AG08395 (cell line): ENCODE measurements around the gene C9orf43.
"Not testable (repeated sequence)": the region's sequence is repeated elsewhere in the genome, so short reads cannot be mapped to it uniquely, and the experiment has no call there.

Experiments
- DNase-seq: peaks from one replicate; pipeline ENCODE4 v3.0.0; 2012; ENCODE audit warnings: mixed read lengths, low spot score

Gene C9orf43

GRCh38 chr9:113421726-113422125 lies 11.2 kb downstream of the C9orf43 start:
- no peak for DNase-seq

GRCh38 chr9:113425072-113425471 lies 14.5 kb downstream of the C9orf43 start:
- no peak for DNase-seq

- no peak for DNase-seq
Observed at GRCh38 chr9:113426701-113427100, 16.2 kb downstream of the C9orf43 start.

- DNase-seq: peak; percentile 32
Observed at GRCh38 chr9:113427629-113428028, 17.1 kb downstream of the C9orf43 start.

- no peak for DNase-seq
Observed at GRCh38 chr9:113428062-113428615, 17.6 kb downstream of the C9orf43 start.

GRCh38 chr9:113431191-113431590 lies 20.6 kb downstream of the C9orf43 start:
- DNase-seq: no peak

GRCh38 chr9:113436728-113437515 lies 26.4 kb downstream of the C9orf43 start:
- peak; percentile 20 for DNase-seq

- DNase-seq: not testable (repeated sequence)
Observed at GRCh38 chr9:113437716-113438115, 27.2 kb downstream of the C9orf43 start.

- DNase-seq: no peak
Observed at GRCh38 chr9:113444736-113445135, 34.2 kb downstream of the C9orf43 start.

GRCh38 chr9:113446323-113446740 lies 35.8 kb downstream of the C9orf43 start:
- DNase-seq: peak; percentile 74

GRCh38 chr9:113449376-113449775 lies 38.8 kb downstream of the C9orf43 start:
- DNase-seq: no peak

- DNase-seq: no peak
Observed at GRCh38 chr9:113452113-113452605, 41.6 kb downstream of the C9orf43 start.

- peak; percentile 86 for DNase-seq
Observed at GRCh38 chr9:113454914-113455761, 44.6 kb downstream of the C9orf43 start.

- DNase-seq: peak; percentile 45
Observed at GRCh38 chr9:113456235-113456634, 45.7 kb downstream of the C9orf43 start.

GRCh38 chr9:113461285-113461684 lies 50.7 kb downstream of the C9orf43 start:
- no peak for DNase-seq

GRCh38 chr9:113461943-113462342 lies 51.4 kb downstream of the C9orf43 start:
- DNase-seq: no peak

GRCh38 chr9:113462781-113463286 lies 52.3 kb downstream of the C9orf43 start:
- peak; percentile 10 for DNase-seq

- DNase-seq: no peak
Observed at GRCh38 chr9:113463418-113464285, 53.1 kb downstream of the C9orf43 start, which contains the start of gene RGS3. RGS3 (plus strand) TSS chr9:113463727; CDS start chr9:113463803, 76 bp downstream.

GRCh38 chr9:113464286-113464660 lies 53.7 kb downstream of the C9orf43 start:
- DNase-seq: no peak

GRCh38 chr9:113465599-113466140 lies 55.1 kb downstream of the C9orf43 start:
- DNase-seq: no peak

GRCh38 chr9:113467183-113467582 lies 56.6 kb downstream of the C9orf43 start:
- DNase-seq: no peak
